Activated CD4-positive, alpha-beta T cell treated with anti-CD3 and anti-CD28 coated beads, Interleukin-2, Interleukin-4, amounts not matched to agents 100 ng/mL and 50 ng/mL, durations not matched to agents 16 hours and 8 hours (primary cell): ENCODE data around the gene ODAPH.

Source experiments
- DNase-seq: peaks from one replicate; pipeline ENCODE4 v3.0.0-alpha.2; 2020; ENCODE audit warnings: low spot score

Gene ODAPH

GRCh38 chr4:75544870-75545269 is 11.0 kb upstream of the ODAPH start:
- DNase-seq: no peak

DNA sequence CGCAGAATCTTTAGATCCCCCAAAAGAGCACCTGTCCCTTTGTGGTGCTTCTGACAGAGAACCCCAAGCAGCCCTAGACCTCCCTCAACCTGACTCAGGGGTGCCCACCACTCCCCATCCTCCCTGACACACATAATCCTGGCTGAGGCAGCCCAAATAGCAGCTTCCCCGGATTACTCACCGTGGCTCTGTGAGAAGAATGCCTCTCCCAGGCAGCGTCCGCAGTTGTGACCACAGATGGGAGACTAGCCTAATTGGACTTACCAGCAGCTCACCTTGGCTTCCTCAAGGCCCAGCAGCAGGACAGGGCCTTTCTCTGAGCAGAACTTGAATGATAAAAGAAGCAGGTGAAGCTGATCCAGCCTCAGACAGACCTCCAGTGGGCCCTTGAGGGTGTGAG is 10.3 kb upstream of the ODAPH start:
- no peak for DNase-seq

DNA sequence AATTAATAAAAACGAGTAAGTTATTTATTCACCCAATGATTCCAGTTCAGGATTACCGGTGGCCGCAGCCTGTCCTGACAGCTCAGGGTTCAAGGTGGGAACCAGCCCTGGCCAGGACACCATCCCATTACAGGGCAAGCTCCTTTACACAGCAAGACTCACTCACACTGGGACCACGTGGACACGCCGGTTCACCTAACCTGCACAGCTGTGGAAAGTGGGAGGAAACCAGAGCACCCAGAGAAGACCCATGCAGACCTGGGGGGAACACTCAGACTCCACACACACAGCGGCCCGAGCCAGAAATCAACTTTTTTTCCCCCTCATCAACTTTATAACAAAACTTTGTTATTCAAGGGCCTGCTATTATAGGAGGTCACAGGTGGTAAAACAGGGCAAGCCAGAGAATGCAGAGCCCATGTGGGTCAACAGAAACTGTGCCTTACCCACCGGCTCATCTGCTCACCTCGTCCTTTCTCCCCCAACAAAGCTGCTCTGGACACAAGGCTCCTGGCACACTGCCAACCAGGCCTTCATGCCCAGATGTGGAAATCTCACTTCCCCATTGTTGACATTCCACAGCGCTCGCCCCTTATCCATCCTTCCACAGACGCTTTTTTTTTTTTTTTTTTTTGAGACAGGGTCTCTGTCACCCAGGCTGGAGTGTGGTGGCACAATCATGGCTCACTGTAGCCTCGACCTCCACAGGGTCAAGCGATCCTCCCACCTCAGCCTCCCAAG is 8.0 kb upstream of the ODAPH start:
- no peak for DNase-seq

DNA sequence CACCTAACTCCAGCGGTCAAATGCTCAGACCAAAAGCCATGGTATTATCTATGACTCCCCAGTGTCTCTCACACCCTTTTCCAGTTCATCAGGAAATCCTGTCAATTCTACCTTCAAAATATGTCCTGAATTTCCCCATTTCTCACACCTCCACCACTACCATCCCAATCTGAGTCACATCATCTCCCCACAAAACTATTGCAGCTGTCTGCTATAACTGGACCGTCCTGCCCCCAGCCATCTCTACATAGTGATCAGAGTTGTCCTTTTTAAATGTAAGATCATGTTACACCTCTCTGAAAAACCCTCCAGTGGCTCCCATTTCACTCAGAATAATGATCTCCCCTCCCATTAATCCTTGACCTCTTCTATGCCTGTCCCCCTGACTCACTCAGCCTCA is 6.8 kb upstream of the ODAPH start:
- DNase-seq: no peak

GRCh38 chr4:75552452-75552851 is 3.4 kb upstream of the ODAPH start:
- no peak for DNase-seq

GRCh38 chr4:75557696-75558095 is 1.8 kb downstream of the ODAPH start:
- no peak for DNase-seq

DNA sequence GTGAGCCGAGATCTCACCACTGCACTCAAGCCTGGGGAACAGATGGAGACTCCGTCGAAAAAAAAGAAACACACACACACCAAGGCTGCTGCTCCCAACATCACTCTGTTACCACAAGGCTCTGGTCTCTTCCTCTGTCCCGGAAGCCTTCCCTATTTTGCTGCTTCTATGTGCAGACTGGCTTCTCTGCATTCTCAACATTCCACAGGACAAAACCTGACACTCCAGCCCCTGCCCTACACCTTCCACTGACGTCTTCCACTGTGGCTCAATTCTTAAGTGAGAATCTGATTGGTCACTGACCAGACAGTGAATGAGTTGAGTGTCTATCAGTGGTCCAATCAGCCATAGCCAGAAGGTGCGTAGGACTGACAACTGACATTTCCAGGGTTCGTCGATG is 5.9 kb downstream of the ODAPH start:
- DNase-seq: no peak

- no peak for DNase-seq
Observed at GRCh38 chr4:75564023-75564422, 8.2 kb downstream of the ODAPH start.

DNA sequence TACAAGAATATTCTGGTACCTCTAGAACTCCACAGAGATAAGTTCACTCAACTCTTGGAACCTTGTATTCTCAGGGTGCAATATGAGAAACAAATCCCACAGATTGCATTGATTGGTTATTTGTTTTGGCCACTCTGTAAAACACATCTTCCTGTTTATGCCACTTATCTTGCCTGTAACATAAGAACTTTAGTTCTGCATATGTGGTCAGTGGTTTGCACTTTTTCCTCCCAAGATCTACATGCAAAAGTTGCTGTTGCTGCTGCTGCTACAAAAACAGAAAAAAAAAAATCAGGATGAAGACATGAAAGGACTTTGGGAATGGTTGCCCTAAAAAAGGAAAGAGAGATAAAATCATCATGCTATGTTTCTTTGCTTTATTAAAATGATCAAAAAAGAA is 9.6 kb downstream of the ODAPH start:
- no peak for DNase-seq

GRCh38 chr4:75566911-75567310 is 11.0 kb downstream of the ODAPH start:
- no peak for DNase-seq

DNA sequence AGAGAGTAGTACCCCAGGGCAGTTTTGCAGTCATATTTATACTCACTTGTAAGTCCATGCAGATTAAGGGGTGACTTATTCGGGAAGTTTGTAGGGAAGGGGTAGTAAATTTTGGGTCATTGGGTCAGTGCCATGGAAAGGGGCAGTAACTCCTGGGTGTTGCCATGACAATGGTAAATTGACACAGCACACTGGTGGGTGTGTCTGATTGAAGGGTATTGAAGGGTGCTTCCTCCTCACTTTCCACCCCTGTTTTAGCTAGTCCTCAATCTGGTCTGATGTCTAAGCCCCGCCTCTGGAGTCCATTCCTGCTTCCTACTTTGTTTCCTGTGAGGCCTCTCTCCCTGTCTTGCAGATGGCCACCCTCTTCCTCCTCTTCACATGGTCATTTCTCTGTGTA is 11.9 kb downstream of the ODAPH start:
- DNase-seq: no peak

DNA sequence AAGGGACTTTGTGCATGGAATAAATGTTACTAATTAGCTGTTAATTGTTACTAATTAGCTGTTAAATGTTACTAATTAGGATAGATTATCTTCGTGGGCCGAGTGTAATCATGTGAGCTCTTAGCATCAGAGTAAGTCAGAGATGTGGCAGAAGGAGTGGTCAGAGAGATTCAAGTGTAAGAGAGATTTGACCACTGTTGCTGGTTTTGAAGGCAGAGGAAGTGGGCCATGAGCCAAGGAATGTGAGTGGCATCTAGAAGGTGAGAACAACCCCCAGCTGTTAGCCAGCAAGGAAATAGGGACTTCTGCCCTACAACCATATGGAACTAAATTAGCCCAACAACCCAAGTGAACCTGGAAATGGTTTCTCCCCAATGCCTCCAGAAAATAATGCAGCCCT is 28.2 kb downstream of the ODAPH start:
- no peak for DNase-seq

GRCh38 chr4:75593393-75593792 is 37.5 kb downstream of the ODAPH start:
- DNase-seq: no peak

DNA sequence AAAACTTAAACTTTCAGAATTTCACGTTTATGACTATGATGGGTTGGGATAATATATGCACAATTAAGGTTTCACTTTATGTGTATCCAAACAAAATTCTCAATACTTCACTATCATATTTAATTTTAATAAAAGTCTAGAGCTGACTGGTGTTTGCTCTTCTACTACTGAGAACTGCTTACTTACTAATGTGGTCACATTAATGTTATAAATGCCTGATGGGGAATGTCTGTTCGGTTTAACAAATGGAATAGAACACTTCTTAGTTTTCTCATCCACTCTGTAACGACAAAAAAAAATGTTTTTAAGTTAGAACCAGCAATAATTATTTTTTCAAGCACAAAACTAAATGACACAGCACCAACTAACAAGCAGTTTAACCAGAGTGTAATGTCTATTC is 40.2 kb downstream of the ODAPH start:
- no peak for DNase-seq

DNA sequence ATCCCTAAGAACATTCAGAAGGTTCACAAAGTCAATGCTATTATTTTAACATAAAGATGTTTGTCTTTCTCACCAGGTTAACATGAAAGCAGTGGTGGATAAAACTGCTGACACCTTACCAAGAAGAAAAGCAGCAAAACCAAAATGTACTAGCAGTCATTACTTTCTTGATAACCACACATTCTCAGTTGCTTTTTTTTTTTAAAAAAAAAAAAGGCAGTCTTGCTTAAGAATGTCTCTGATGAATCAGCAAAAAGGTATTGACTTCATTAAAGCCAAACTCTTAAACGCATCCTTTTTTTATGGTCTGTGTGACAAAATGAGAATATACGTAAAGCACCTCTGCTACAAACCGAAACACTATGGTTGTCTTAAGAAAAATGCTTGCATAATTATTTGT is 42.5 kb downstream of the ODAPH start:
- DNase-seq: peak; percentile 34

GRCh38 chr4:75599647-75600046 is 43.8 kb downstream of the ODAPH start:
- DNase-seq: no peak

GRCh38 chr4:75605928-75606327 is 50.1 kb downstream of the ODAPH start:
- DNase-seq: no peak

DNA sequence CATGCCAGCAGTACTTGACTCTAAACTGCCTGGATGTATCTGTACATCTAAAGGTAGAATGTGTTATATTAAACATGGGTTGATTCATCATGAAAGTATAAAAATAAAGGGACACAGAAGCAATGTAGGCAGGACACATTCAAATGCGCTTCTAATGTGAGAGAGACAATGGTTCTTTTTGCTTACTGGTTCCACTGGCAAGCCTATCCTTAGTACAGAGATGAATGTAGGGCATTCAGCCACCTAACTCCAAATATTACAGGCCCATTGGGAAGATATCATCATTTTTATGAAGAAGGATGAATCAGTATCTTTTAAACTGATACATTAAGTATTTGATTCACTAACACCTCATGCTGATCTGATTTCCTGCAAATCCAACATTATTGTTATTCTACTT is 56.4 kb downstream of the ODAPH start:
- DNase-seq: no peak
